Transverse colon (tissue), 4 donors: Measurements from ENCODE around the gene JPH2.

Source experiments
- EP300 ChIP-seq: sonication (generic); formaldehyde crosslinking; IDR thresholded peaks from one replicate; pipeline ENCODE4 v1.6.1; 2017; ENCODE audit warnings: antibody characterized with exemption, low read depth
- POLR2AphosphoS5 ChIP-seq, 3 donors: sonication (generic); formaldehyde crosslinking; IDR thresholded peaks; one replicate each; pipeline ENCODE4 v1.6.1; 2016; ENCODE audit warnings: antibody characterized with exemption in 3 of 3
- TF ChIP-seq, protein P1 (sequence below), 5 experiments: fragments of 200-600 bp in 3 of 5; fragments of 450-650 bp in 2 of 5; sonication (generic) in 3 of 5; IDR thresholded peaks; 1 replicate in 2 of 5; 2 replicates in 3 of 5; pipeline ENCODE4 v1.5.1; 2016 to 2017; ENCODE audit warnings: antibody characterized with exemption in 5 of 5, inconsistent platforms in 3 of 5, mild to moderate bottlenecking in 2 of 5, moderate library complexity in 1 of 5

GRCh38 chr20:44219170-44219730 lies 32.3 kb upstream of the JPH2 start:
- TF ChIP-seq, protein P1, sequence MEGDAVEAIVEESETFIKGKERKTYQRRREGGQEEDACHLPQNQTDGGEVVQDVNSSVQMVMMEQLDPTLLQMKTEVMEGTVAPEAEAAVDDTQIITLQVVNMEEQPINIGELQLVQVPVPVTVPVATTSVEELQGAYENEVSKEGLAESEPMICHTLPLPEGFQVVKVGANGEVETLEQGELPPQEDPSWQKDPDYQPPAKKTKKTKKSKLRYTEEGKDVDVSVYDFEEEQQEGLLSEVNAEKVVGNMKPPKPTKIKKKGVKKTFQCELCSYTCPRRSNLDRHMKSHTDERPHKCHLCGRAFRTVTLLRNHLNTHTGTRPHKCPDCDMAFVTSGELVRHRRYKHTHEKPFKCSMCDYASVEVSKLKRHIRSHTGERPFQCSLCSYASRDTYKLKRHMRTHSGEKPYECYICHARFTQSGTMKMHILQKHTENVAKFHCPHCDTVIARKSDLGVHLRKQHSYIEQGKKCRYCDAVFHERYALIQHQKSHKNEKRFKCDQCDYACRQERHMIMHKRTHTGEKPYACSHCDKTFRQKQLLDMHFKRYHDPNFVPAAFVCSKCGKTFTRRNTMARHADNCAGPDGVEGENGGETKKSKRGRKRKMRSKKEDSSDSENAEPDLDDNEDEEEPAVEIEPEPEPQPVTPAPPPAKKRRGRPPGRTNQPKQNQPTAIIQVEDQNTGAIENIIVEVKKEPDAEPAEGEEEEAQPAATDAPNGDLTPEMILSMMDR (IDR thresholded peaks at IDR 0.05), result no peak
- no peak for TF ChIP-seq POLR2AphosphoS5 (IDR thresholded peaks at IDR 0.05)
- no peak for TF ChIP-seq EP300
